ENCODE measurements around the gene YKT6.
"Not testable (repeated sequence)": the region's sequence is repeated elsewhere in the genome, so short reads cannot be mapped to it uniquely, and the experiment has no call there.

YKT6 gene

DNA sequence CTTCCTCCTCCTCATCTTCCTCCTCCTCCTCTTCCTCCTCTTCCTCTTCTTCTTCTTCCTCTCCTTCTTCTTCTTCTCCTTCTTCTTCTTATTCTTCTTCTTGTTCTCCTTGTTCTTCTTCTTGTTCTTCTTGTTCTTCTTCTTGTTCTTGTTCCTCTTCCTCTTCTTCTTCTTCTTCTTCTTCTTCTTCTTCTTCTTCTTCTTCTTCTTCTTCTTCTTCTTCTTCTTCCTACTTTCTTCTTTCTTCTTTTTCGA, 26.2 kb upstream of the YKT6 start:
- H3K4me1 ChIP-seq (ENCODE audit: control insufficient read depth, low read depth, low read length); H3K36me3 ChIP-seq (ENCODE audit: control insufficient read depth, low read depth, low read length); H3K4me3 ChIP-seq (ENCODE audit: low read length); H3K27ac ChIP-seq (ENCODE audit: low read length); H3K9me3 ChIP-seq (ENCODE audit: control insufficient read depth, low read depth, low read length); H3K27me3 ChIP-seq (ENCODE audit: control insufficient read depth, insufficient read depth, low read length); H3K9ac ChIP-seq (ENCODE audit: low read length): not testable (repeated sequence)

DNA sequence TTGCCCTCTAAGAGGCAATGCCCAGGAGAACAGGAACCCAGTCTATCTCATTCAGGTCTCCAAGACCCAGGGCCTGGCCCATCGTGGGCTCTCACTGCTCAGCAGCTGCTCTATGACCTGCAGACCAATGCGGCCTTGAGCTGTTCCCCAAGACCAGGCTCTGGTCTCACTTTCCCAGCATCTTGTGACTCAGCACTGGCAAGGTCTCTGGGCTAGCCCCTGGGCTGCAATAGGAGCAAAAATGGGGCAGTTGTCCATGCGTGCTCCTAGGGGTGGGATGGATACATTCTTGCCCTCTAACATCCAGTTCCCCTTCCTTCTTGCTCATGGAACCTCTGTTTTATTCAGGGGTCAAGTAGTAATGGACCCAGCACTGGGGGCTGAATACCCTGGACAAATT, 25.0 kb upstream of the YKT6 start:
- no peaks in the 10 kb centered on the region for H3K9me3 ChIP-seq (ENCODE audit: control insufficient read depth, low read depth, low read length)
- no peaks in the 10 kb centered on the region for H3K27me3 ChIP-seq (ENCODE audit: control insufficient read depth, insufficient read depth, low read length)
- H3K4me3 ChIP-seq (ENCODE audit: low read length) = no peak overlapping the region
- no peak overlapping the region for H3K27ac ChIP-seq (ENCODE audit: low read length)
- H3K36me3 ChIP-seq (ENCODE audit: control insufficient read depth, low read depth, low read length) = no peaks in the 10 kb centered on the region
- H3K4me1 ChIP-seq (ENCODE audit: control insufficient read depth, low read depth, low read length) = peaks cover 7% of the 10 kb centered on the region
- H3K9ac ChIP-seq (ENCODE audit: low read length) = no peak overlapping the region

DNA sequence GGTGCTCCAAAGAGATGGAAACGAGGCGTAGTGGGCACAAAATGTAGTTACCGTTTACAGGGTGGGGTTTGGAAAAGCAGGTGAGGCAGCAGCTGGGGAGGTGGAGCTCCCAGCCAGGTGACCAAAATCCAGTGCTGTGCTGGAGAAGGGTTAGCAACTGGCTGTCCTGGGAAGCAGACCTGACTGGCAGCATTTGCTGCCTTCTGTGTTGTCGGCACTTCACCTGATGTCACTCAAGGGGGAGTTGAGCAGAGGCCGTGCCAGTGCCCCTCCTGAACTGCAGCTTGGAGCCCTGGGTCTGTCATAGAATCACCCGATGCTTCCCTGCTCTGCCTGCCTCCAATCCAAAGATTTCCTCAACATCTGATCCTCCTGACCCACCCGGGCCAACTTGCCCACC, 24.3 kb upstream of the YKT6 start:
- Histone ChIP-seq H3K4me1 (ENCODE audit: control insufficient read depth, low read depth, low read length) (peaks cover 7% of the 10 kb centered on the region), H3K9me3 (ENCODE audit: control insufficient read depth, low read depth, low read length) (no peaks in the 10 kb centered on the region), H3K9ac (ENCODE audit: low read length) (no peak overlapping the region), H3K27ac (ENCODE audit: low read length) (no peak overlapping the region), H3K36me3 (ENCODE audit: control insufficient read depth, low read depth, low read length) (no peaks in the 10 kb centered on the region), H3K4me3 (ENCODE audit: low read length) (no peak overlapping the region), H3K27me3 (ENCODE audit: control insufficient read depth, insufficient read depth, low read length) (no peaks in the 10 kb centered on the region)

GRCh38 chr7:44177570-44178131, 23.1 kb upstream of the YKT6 start:
- Histone ChIP-seq H3K9me3 (ENCODE audit: control insufficient read depth, low read depth, low read length) (no peaks in the 10 kb centered on the region), H3K9ac (ENCODE audit: low read length) (no peak overlapping the region), H3K4me3 (ENCODE audit: low read length) (no peak overlapping the region), H3K27ac (ENCODE audit: low read length) (no peak overlapping the region), H3K4me1 (ENCODE audit: control insufficient read depth, low read depth, low read length) (peaks cover 7% of the 10 kb centered on the region), H3K36me3 (ENCODE audit: control insufficient read depth, low read depth, low read length) (no peaks in the 10 kb centered on the region), H3K27me3 (ENCODE audit: control insufficient read depth, insufficient read depth, low read length) (no peaks in the 10 kb centered on the region)

DNA sequence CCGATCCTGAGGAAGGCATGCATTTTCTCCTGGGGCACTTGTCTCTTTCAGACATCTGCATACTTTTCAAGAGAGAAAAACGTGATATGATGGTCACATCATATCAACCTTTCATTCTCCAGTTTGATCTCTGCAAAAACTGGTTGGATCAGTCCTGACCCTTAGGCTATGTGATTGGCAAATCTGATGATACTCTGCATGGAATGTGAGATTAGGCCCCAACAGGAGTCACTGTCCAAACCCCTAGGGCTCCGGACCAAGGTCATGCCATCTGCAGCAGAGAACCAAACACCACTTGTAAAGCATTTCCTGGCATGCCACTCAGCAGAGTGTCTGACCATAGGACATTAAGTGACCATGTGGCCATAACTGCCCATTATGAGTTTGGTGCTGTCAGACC, 20.1 kb upstream of the YKT6 start:
- Histone ChIP-seq H3K9me3 (ENCODE audit: control insufficient read depth, low read depth, low read length) (no peaks in the 10 kb centered on the region), H3K4me3 (ENCODE audit: low read length) (no peak overlapping the region), H3K4me1 (ENCODE audit: control insufficient read depth, low read depth, low read length) (peaks cover 7% of the 10 kb centered on the region), H3K36me3 (ENCODE audit: control insufficient read depth, low read depth, low read length) (no peaks in the 10 kb centered on the region), H3K9ac (ENCODE audit: low read length) (no peak overlapping the region), H3K27me3 (ENCODE audit: control insufficient read depth, insufficient read depth, low read length) (no peaks in the 10 kb centered on the region), H3K27ac (ENCODE audit: low read length) (no peak overlapping the region)

DNA sequence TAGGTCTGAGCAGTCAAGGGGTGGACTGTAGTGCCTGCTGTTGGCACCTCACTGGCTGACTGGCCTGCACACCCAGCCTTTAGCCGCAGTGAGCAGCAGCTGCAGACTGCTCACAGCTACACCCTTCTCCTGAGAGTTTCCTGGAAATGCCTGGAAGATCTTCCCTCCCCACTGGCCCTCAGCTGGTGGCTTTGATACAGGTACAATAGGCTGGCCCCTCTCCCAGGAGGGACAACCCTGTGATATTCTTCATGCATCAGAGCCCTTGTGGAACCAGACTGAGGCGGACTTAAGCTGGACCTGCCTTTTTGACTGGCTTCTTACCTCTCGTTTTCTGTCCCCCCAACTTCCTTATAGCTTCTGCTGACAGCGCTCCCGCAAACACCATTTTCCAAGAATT, 18.0 kb upstream of the YKT6 start:
- Histone ChIP-seq H3K4me1 (ENCODE audit: control insufficient read depth, low read depth, low read length) (peaks cover under 1% of the 10 kb centered on the region), H3K9me3 (ENCODE audit: control insufficient read depth, low read depth, low read length) (no peaks in the 10 kb centered on the region), H3K27ac (ENCODE audit: low read length) (no peak overlapping the region), H3K4me3 (ENCODE audit: low read length) (no peak overlapping the region), H3K27me3 (ENCODE audit: control insufficient read depth, insufficient read depth, low read length) (no peaks in the 10 kb centered on the region), H3K36me3 (ENCODE audit: control insufficient read depth, low read depth, low read length) (no peaks in the 10 kb centered on the region), H3K9ac (ENCODE audit: low read length) (no peak overlapping the region)

DNA sequence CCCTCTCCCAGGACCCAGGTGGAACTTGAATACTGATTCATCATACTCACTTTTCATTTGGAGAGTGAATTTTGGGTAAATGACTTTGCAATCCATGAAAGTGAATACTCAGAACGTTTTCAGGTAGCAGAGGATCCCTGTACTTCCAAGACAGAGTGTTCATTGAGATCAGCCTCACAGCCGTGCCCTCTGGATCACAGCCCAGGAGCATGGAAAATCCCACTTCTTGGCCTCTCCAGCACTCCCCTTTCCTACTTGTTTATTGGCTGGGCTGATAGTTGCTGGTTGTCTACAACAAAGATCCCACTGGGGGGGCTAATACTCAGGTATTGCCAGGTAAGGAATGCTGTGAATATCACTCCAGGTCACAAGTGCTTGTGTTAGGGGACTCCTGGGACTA, 17.4 kb upstream of the YKT6 start:
- Histone ChIP-seq H3K36me3 (ENCODE audit: control insufficient read depth, low read depth, low read length) (no peaks in the 10 kb centered on the region), H3K9ac (ENCODE audit: low read length) (no peak overlapping the region), H3K4me3 (ENCODE audit: low read length) (no peak overlapping the region), H3K27me3 (ENCODE audit: control insufficient read depth, insufficient read depth, low read length) (no peaks in the 10 kb centered on the region), H3K4me1 (ENCODE audit: control insufficient read depth, low read depth, low read length) (no peaks in the 10 kb centered on the region), H3K9me3 (ENCODE audit: control insufficient read depth, low read depth, low read length) (no peaks in the 10 kb centered on the region), H3K27ac (ENCODE audit: low read length) (no peak overlapping the region)

DNA sequence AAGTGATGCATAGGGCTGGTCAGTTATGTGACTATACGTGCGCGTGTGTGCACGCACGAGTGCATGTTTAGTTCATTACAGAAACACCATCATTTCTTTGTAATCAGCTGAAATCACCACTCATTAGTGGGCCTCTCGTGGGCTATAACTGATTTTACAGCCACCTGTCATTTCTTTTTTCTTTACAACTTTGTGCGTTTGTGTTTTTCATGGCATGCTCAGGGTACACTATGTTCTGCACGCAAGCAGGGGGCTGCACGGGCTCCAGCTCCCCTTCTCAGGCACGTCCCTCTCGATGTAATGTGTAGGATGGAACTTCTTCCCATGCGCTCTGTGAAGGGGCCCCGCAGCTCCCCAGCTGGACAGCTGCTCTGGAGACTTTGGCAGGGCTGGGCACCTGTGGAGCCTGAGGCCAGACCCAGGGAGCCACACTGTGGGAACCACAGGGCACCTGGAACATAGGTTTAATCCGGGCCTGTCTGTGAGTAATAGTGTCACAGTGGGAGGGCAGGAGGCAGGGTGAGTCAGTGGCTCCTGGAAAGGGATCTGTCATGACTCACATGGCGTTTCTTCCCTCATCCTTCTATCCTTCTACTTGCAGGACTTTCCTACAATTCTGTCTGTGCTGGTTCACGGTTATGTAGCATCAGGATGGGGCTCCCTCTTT, 16.4 kb upstream of the YKT6 start:
- Histone ChIP-seq H3K36me3 (ENCODE audit: control insufficient read depth, low read depth, low read length) (no peaks in the 10 kb centered on the region), H3K9ac (ENCODE audit: low read length) (no peak overlapping the region), H3K9me3 (ENCODE audit: control insufficient read depth, low read depth, low read length) (no peaks in the 10 kb centered on the region), H3K27me3 (ENCODE audit: control insufficient read depth, insufficient read depth, low read length) (no peaks in the 10 kb centered on the region), H3K4me1 (ENCODE audit: control insufficient read depth, low read depth, low read length) (no peaks in the 10 kb centered on the region), H3K27ac (ENCODE audit: low read length) (no peak overlapping the region), H3K4me3 (ENCODE audit: low read length) (no peak overlapping the region)

DNA sequence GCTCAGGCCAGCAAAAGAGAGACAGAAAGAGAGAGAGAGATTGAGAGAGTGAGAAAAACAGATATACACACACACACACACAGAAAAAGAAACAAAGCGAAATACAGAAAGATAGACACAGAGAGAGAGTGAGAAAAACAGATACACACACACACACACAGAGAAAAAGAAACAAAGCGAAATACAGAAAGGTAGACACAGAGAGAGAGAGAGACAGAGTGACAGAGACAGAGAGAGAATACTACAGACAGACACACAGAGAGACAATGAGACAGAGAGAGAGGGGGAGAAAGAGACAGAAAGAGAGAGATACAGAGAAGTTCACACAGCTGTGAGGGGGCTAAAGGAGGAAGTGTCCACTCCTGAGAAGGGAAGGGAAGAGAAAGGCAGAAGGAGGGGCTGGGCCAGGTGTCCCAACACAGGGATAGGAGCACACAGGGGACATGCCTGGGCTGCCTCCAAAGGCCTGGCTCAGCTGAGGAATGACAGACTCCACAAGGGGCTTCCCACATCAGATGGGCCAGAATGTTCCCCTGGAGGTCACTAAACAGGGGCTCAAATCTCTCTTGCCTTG, 15.8 kb upstream of the YKT6 start:
- Histone ChIP-seq H3K36me3 (ENCODE audit: control insufficient read depth, low read depth, low read length) (no peaks in the 10 kb centered on the region), H3K9me3 (ENCODE audit: control insufficient read depth, low read depth, low read length) (no peaks in the 10 kb centered on the region), H3K4me3 (ENCODE audit: low read length) (no peak overlapping the region), H3K27me3 (ENCODE audit: control insufficient read depth, insufficient read depth, low read length) (no peaks in the 10 kb centered on the region), H3K4me1 (ENCODE audit: control insufficient read depth, low read depth, low read length) (no peaks in the 10 kb centered on the region), H3K27ac (ENCODE audit: low read length) (no peak overlapping the region), H3K9ac (ENCODE audit: low read length) (no peak overlapping the region)

DNA sequence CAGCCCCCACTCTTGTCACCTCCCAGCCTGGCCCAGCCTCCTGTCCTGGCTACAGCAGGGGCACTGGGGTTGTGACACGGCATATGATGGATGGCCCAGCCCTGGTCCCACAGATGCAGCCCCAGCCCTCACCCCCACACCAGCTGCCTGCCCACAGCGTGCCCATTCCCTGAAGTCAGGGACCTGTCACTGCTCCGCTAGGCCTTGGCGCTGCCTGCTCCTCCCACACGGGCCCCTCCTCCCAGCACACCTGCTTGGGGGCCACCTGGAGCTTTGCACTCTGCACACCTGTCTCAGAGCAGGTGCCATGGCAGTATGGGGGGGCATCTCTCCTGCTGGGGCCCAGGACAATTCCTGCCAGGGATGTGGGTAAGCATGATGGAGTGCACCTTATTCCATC, 15.0 kb upstream of the YKT6 start:
- no peaks in the 10 kb centered on the region for H3K9me3 ChIP-seq (ENCODE audit: control insufficient read depth, low read depth, low read length)
- no peaks in the 10 kb centered on the region for H3K36me3 ChIP-seq (ENCODE audit: control insufficient read depth, low read depth, low read length)
- no peak overlapping the region for H3K4me3 ChIP-seq (ENCODE audit: low read length)
- no peaks in the 10 kb centered on the region for H3K27me3 ChIP-seq (ENCODE audit: control insufficient read depth, insufficient read depth, low read length)
- H3K9ac ChIP-seq (ENCODE audit: low read length) = no peak overlapping the region
- H3K4me1 ChIP-seq (ENCODE audit: control insufficient read depth, low read depth, low read length) = no peaks in the 10 kb centered on the region
- H3K27ac ChIP-seq (ENCODE audit: low read length) = no peak overlapping the region

DNA sequence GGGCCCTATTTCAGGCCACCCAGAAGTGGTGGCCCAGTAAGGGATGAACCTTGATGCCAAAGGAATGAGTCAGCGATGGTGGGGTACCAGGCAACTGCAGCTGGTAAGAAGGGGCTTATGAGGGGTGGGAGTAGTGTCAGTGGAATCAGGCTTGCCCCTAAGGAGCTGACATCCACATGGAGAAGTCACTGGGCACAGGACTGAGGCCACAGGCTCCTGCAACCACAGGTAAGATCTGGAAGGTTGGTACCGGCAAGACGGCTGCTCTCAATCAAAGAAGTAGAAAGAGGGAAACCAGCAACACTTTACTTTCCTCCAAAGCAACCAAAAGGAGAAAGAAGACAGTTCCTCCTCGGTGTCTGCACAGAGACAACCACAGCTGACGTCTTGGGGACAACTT, 14.0 kb upstream of the YKT6 start:
- Histone ChIP-seq H3K27me3 (ENCODE audit: control insufficient read depth, insufficient read depth, low read length) (no peaks in the 10 kb centered on the region), H3K9me3 (ENCODE audit: control insufficient read depth, low read depth, low read length) (no peaks in the 10 kb centered on the region), H3K4me3 (ENCODE audit: low read length) (no peak overlapping the region), H3K4me1 (ENCODE audit: control insufficient read depth, low read depth, low read length) (no peaks in the 10 kb centered on the region), H3K9ac (ENCODE audit: low read length) (no peak overlapping the region), H3K36me3 (ENCODE audit: control insufficient read depth, low read depth, low read length) (no peaks in the 10 kb centered on the region), H3K27ac (ENCODE audit: low read length) (no peak overlapping the region)

GRCh38 chr7:44187636-44188416, 13.0 kb upstream of the YKT6 start:
- Histone ChIP-seq H3K27me3 (ENCODE audit: control insufficient read depth, insufficient read depth, low read length) (no peaks in the 10 kb centered on the region), H3K9me3 (ENCODE audit: control insufficient read depth, low read depth, low read length) (no peaks in the 10 kb centered on the region), H3K9ac (ENCODE audit: low read length) (no peak overlapping the region), H3K27ac (ENCODE audit: low read length) (no peak overlapping the region), H3K4me3 (ENCODE audit: low read length) (no peak overlapping the region), H3K4me1 (ENCODE audit: control insufficient read depth, low read depth, low read length) (no peaks in the 10 kb centered on the region), H3K36me3 (ENCODE audit: control insufficient read depth, low read depth, low read length) (no peaks in the 10 kb centered on the region)
